Measurements from ENCODE around the gene FGD4.

DNA sequence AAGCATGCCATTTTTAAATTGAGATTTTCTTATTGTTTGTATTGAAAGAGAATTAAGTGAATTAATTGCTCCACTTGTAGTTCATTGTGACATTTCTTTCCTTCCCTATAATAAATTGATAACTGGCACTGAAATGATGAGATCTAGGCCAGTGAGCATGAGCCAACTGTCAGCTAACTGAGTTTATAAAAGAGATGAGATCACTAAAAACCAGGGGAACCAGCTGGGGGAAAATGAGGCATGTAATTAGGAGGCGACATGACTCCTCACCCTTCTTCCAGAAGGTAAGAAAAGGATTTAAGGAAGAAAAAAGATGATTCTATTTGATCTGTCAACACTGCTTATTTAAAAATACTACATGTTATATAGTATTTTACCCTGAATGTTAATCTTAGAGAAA is 175.2 kb downstream of the FGD4 start:
- TF ChIP-seq, protein P1, sequence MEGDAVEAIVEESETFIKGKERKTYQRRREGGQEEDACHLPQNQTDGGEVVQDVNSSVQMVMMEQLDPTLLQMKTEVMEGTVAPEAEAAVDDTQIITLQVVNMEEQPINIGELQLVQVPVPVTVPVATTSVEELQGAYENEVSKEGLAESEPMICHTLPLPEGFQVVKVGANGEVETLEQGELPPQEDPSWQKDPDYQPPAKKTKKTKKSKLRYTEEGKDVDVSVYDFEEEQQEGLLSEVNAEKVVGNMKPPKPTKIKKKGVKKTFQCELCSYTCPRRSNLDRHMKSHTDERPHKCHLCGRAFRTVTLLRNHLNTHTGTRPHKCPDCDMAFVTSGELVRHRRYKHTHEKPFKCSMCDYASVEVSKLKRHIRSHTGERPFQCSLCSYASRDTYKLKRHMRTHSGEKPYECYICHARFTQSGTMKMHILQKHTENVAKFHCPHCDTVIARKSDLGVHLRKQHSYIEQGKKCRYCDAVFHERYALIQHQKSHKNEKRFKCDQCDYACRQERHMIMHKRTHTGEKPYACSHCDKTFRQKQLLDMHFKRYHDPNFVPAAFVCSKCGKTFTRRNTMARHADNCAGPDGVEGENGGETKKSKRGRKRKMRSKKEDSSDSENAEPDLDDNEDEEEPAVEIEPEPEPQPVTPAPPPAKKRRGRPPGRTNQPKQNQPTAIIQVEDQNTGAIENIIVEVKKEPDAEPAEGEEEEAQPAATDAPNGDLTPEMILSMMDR (conservative IDR thresholded peaks at IDR 0.05; ENCODE audit: low read length): no peak
- TF ChIP-seq EZH2phosphoT487 (IDR thresholded peaks at IDR 0.05; ENCODE audit: borderline replicate concordance): no peak
